Heart left ventricle (tissue), 13 donors: ENCODE measurements around the gene UGT1A7.

Experiments
- POLR2A ChIP-seq, 2 donors: fragments of 450-650 bp; IDR thresholded peaks; one replicate each; pipeline ENCODE4 v1.6.1; 2017; ENCODE audit warnings: antibody characterized with exemption in 2 of 2, mild to moderate bottlenecking in 2 of 2, moderate library complexity in 2 of 2
- TF ChIP-seq, protein P1 (sequence below), 12 donors: fragments of 200-600 bp; sonication (generic) in 4 of 12; IDR thresholded peaks; one replicate each; pipeline versions ENCODE4 v1.5.0 to v1.8.0; 2018 to 2022; ENCODE audit warnings: antibody characterized with exemption in 12 of 12, mild to moderate bottlenecking in 5 of 12
- donor health status: ischemic (EF 13 %, LVEDD 7.1; RV severe dilation, severe dysfunction).
- donor health status: DM: no; HTN: yes; CAD: no.
- donor health status: DM: no; HTN: no; CAD: no.
- donor health status: ischemic (EF 25% LVEDD 6.9; RV normal size, moderate dysfunction).
- donor health status: ischemic (EF 25% LVEDD 5.7; RV mildly dilated, moderate dysfunction).
- donor health status: ischemic (EF 35%, LVEDD 5.7; RV mildly dilated, moderate dysfunction).
- donor health status: nonischemic (EF 11% LVEDD 7.7; RV severe dilation, severe dysfunction).
- donor health status: DM: yes; HTN: yes; CAD: no.
- donor health status: PGD.
- donor health status: ischemic (EF 29% LVEDD 5.4; RV normal size, mild dysfunction).
- donor health status: nonischemic (EF 23%, LVEDD 6.1; RV moderate dilation, normal function).

DNA sequence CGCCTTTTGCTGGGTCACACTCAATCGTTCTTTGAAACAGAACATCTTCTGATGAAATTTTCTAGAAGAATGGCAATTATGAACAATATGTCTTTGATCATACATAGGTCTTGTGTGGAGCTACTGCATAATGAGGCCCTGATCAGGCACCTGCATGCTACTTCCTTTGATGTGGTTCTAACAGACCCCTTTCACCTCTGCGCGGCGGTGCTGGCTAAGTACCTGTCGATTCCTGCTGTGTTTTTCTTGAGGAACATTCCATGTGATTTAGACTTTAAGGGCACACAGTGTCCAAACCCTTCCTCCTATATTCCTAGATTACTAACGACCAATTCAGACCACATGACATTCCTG is 31.5 kb downstream of the UGT1A7 start:
- TF ChIP-seq, protein P1, sequence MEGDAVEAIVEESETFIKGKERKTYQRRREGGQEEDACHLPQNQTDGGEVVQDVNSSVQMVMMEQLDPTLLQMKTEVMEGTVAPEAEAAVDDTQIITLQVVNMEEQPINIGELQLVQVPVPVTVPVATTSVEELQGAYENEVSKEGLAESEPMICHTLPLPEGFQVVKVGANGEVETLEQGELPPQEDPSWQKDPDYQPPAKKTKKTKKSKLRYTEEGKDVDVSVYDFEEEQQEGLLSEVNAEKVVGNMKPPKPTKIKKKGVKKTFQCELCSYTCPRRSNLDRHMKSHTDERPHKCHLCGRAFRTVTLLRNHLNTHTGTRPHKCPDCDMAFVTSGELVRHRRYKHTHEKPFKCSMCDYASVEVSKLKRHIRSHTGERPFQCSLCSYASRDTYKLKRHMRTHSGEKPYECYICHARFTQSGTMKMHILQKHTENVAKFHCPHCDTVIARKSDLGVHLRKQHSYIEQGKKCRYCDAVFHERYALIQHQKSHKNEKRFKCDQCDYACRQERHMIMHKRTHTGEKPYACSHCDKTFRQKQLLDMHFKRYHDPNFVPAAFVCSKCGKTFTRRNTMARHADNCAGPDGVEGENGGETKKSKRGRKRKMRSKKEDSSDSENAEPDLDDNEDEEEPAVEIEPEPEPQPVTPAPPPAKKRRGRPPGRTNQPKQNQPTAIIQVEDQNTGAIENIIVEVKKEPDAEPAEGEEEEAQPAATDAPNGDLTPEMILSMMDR (IDR thresholded peaks at IDR 0.05) = no peak
- no peak for TF ChIP-seq POLR2A (IDR thresholded peaks at IDR 0.05)
